ENCODE results near the gene ZDBF2.
"Not testable (repeated sequence)": the region's sequence is repeated elsewhere in the genome, so short reads cannot be mapped to it uniquely, and the experiment has no call there.

Gene ZDBF2

DNA sequence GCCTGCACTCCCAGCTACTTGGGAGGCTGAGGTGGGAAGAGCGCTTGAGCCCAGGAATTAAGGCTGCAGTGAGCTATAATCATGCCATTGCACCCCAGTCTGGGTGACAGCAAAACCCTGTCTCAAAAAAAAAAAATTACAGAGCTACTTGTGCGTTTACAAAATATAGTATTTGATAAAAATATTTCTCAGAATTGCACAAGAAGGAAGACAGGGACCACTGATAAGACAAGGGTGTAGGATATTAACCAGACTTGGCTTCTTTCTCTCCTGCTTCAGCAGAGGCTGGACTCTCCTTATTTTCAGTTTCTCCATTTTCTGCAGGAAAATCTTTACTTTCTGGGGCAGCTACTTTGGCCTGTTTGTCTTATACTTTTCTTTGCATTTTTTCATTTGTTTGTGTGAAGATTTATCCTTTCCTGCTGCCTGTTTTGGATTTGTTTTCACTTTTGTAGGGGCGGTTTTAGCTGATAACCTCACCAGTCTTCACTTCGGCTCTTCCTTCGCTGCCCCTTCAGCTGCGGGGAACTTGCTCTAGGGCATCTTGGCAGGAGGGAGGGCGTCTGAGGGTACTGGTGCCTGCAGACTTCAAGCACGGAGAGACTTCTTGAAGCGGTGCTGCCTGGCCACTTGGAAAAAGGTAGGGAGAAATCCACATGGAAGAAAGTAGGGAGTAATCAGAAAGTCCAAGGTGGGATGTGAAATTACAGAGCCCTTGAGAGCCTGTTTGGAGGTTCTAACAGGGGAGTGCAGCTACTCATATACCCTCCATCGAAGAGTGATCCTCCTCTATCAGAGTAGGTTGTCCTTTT, 14.9 kb upstream of the ZDBF2 start:
- DNase-seq (ENCODE audit: low read depth in 2 of 2) = no peak

DNA sequence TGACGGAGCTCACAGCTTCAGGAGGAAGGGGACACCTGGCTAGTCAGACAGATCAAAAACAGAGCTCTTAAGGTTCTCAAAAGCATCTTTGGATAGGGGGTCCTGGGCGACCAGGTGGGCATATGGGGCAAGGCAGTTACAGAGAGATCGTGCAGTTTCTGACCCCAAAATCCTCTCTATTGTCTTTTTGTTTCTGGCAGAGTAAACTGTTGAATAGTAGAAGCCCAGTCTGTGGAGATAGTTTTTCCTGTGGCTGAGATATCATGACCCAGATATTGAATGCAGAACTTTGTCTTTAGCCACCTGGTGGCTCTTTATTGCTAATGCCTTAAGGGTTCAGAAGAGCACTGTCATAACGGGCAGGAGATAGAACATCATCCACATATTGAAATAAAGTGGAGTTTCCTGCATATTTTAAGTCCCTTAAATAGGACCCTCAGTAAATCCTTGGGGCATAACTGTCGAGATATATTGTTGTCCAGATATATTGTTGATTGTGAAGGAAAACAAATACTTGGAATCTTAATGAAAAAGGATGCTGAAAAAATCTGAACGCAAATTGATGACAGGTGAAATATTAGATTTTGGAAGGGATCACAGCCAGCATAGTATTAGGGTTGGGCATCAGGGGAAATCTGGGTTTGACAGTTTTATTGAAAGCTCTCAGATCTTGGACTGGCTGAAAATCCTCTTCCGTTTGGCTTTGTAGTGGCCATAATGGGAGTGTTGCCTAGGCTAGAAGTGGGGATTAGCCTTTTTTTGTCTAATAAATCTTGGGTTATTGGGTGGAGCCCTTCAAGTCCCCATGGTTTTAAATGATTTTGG, 14.1 kb upstream of the ZDBF2 start:
- no peak for DNase-seq (ENCODE audit: low read depth in 2 of 2)

DNA sequence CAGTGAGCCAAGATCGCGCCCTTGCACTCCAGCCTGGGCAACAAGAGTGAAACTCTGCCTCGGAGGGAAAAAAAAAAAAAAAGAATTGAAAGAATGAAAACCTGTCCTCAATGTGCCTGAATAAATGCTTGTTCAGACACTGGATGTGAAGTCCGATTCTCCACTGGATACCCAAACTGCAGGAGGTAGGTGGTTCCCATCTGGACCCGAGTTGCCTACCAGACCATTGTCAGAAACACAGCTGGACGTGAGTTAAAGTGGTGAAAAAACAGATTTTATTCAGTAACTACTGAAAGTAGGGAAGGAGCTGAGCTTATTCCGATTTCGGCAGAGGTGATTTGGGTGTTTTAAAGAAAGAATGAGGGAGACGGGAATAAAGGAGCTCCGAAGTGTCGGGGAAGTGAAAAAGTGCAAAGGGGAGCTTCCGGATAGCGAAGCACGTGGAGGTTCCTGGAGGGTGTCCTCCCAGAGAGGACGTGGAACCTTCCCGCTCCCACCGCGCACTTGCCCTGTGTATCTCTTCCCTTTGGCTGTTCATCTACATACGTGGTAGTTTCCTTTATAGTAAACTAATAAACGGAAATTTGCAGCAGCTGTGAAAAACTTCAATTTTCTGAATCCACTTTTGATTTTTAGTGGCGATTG, 10.4 kb upstream of the ZDBF2 start:
- no peak for DNase-seq (ENCODE audit: low read depth in 2 of 2)

DNA sequence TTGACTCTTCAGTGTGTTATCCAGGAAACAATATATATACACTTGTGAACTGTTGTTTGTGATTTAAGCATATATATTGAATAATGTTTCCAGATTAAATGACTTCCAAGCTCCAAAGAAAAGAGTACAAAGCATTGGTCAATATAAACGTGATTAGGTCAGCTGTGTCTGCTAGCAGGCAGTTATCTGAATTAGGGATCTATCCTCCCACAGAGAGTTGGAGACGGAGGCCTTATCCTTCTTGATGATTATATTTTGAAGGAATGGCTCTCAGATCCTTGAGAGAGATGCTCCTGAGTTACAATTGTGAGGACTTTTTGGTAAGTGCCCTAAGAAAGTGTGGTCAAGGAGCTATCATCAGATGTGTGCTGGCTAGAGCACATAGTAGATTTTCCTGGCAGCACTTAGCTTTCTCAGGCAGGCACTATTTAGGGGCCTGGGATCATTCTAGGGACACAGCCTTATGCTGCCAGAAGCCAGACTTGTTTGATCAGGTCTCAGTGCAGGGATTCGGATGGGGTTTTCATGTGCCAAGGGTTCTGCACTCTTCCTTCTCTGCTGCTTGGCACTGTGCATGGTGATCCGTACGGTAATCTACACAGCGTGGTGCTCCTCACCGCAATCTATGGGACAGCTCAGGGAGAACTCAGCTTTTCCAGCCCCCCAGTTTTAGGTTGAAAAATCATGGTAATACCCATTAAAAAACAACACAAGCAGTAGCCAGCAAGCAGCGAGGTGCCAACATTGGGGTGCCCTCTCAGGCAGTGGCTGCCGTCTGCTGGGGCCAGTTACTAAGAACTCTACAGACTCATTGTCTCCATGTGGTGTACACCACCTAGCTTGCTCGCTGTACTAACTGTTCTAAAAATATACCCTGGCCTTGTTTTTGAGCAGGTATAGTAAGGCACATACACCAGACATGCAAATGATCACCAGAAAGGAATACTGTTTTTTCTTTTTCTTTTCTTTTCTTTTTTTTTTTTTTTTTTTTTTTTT, 8.0 kb upstream of the ZDBF2 start:
- DNase-seq (ENCODE audit: low read depth in 2 of 2) = no peak

DNA sequence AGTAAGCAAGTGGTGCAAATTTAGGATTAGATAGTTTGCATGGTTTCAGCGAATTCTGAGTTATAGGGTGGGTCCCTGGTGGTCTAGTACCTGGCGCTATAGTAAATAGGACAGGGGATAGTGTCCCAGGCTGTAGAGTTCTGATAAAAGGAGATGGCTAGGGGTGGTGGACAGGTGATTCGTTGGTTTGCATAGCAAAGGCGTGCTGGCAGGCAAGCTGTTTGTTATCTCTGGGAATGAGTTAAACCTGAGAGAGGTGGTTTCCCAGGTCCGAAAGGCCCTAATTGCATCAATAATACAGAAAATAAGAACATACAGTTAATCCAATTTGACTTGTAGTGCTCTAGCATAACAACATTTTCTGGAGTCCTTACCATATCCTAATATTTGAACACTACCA, 6.9 kb upstream of the ZDBF2 start:
- DNase-seq (ENCODE audit: low read depth in 2 of 2) = no peak

DNA sequence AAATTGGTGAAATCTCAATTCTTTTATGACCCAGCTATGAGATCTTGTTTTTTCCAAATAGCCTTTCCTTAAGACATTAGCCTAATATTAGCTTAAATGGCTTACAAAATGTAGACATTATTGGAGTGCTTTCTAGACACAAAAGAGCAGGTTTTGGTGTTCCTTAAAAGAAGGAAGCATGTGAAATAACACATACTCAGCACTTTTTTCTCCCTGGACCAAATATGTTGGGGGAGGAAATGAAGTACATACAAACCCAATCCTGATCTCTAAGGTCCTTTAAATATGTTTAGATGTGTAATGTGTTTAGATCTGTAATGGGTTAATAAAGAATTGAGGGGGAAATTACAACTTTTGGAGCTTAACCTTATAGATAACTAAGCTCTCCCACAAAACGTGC, 3.4 kb upstream of the ZDBF2 start:
- no peak for DNase-seq (ENCODE audit: low read depth in 2 of 2)

DNA sequence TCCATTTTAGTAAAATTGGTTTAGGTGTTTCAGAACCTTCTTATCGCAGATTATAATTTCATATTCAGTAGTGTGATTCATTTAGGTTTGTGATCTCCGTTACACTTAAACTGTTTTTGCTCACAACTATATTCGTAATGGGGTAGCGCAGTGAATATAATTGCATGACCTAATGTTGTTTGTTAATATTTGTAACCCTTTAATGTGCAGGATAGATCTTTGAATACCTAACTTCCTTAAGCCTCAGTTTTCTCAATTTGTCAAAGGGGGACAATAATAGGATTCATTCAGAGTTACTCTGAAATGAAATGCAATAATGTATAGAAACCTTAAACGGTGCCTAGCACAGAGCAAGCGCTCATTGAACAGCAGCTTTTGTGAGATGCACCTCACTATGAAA, 558 bp upstream of the ZDBF2 start:
- no peak for DNase-seq (ENCODE audit: low read depth in 2 of 2)

DNA sequence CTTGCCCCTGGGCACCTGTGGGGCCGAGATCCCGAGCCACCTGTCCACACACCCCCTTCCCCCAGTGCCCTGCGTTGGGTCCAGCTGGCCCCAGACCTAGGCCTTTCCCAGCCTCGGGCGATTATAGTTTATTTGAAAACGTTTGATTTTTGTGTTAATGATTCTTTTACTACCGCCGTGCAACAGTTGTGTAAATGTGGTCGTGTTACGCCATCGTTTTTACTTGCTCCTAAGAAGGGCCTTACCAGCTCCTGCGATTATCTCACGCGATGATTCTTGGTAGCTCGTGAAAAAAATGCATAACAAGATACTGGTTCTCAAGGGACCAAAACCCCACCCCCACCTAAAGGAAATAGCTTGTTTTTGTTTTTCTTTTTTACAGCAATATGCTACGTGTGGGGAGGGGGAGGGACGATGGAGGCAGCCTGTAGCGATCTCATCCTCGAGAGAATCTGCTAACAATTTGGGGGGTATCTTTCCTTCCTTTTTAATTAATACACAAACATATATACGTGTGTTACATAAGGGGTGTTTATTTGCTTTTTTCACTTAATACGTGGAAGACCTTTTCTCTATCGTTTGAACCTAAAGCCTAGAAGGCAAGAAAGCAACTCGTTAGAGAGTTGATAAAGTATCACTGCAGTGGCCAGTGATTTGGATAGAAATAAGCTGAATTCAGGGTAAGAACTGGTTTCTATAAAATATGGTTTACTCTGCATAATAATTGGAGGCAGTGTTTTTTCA, 1.0 kb downstream of the ZDBF2 start:
- no peak for DNase-seq (ENCODE audit: low read depth in 2 of 2)

DNA sequence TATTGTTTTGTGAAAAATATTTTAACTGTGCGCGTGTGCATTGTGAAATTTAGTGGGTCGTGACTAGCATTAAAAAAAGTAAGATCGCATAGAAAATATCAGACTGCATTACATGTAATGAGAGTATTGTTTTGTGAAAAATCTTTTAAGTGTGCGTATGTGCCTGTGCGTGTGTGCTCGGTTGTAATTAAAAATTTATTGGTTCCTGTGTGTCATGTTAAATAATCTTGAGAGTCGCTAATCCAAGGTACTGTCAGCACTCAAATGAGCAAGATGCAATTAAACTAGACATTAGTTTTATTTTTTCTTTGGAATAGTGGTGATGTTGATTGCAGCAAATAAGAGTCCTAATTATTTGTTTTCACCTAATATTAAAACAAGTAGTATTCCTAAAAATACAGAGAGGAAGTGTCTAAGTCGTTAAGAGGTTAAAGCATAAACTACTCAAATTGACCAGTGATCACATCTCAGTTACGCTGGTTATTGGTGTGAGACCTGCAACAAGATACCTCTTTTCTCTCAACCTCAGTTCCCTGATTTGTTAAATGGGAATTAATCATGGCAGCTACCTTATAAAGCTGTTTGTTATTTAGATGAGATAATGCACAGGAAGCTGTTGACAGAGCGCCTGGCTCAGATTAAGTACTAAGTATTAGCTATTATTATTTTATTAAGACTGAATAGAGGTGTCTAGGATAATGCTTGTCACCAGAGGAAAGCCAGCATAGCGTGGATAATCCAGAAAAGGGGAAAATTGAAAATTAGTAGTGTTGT, 1.9 kb downstream of the ZDBF2 start:
- DNase-seq (ENCODE audit: low read depth in 2 of 2) = no peak

DNA sequence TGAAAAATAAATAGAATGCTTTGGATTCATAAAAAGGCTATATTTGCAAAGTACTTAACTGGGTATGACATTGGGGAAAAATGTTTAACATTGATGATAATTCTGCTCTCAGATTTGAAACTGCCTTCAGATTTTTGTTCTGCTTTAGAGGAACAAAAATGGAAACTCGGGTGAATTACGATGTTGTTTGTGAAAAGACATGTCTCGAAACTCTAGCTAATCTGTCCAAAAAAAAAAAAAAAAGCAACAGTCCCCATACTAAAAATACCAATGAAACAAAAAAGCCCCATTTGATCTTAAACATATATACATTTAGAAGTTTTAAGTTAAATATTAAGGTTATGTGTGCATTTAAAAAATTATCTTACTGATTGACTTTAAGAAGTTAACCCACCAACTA, 3.0 kb downstream of the ZDBF2 start:
- no peak for DNase-seq (ENCODE audit: low read depth in 2 of 2)

DNA sequence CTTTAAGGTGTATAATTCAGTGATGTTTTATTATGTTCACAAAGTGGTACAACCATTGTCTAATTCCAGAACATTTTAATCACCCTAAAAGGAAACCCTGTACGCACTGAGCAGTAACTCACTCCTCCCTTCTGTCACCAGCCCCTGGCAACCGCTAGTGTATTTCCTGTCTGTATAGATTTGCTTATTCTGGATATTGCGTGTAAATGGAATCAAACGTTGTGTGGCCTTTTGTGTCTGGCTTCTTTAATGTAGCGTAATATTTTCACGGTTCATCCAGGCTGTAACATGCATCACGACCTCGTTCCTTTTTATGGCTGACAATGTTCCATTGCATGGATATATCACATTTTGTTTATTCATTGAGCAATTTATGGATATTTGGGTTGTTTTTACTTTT, 8.3 kb downstream of the ZDBF2 start:
- DNase-seq (ENCODE audit: low read depth in 2 of 2) = no peak

DNA sequence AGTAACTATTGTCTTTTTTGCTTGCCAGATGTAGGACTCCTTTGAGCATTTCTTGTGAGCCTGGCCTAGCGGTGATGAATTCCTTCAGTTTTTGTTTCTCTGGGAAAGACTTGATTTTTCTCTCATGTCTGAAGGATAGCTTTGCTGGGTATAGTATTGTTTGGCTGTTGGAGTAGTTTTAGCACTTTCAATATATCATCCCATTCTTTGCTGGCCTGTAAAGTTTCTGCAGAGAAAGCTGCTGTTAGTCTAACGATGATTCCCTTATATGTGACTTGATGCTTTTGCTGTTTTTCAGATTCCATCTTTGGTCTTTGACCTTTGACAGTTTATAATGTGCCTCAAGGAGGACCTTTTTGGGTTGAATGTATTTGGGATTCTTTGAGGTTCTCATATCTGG, 12.7 kb downstream of the ZDBF2 start:
- DNase-seq (ENCODE audit: low read depth in 2 of 2) = no peak

DNA sequence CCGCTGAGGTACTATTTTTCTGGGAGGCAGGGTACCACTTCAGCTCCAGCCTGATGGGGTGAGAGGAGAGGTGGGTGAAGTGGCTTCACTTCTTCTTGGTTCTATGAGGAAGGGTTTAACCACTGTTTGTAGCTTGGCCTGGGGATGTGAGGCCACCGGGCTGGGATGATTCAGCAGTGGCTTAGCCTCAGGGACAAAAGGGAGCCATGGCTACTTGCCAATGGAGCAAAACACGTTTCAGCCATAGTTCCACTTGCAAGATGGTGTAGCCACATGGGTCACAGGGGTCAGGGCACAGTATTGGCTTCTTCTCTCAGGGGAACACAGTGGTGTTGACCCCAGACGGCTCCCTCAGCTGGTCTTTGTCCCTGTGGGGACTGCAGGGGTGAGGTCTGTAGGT, 14.9 kb downstream of the ZDBF2 start:
- no peak for DNase-seq (ENCODE audit: low read depth in 2 of 2)

DNA sequence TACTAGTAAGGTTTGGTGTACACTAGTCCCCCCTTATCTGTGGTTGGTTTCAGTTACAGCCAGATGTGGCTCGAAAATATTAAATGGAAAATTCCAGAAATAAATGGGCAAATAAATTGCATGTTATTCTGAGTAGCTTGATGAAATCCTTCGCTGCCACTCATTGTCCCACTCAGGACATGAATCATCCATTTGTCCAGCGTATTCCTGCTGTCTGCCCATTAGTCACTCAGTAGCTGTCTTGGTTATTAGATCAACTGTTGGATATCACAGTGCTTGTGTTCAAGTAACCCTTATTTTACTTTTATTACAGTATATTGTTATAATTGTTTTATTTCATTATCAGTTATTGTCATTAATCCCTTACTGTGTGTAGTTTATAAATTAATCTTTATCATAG, 21.7 kb downstream of the ZDBF2 start:
- DNase-seq (ENCODE audit: low read depth in 2 of 2) = no peak

DNA sequence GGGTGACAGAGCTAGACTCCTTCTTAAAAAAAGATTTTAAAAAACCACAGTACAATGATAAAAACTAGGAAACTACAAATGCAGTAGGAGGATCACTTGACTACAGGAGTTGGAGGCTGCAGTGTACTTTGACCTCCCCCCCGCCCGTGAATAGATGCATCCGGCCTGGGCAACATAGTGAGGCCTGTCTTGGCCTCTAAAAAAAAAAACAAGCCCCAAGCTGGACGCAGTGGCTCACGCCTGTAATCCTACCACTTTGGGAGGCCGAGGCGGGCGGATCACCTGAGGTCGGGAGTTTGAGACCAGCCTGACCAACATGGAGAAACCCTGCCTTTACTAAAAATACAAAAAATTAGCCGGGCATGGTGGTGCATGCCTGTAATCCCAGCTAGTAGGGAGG, 25.1 kb downstream of the ZDBF2 start:
- not testable (repeated sequence) for DNase-seq (ENCODE audit: low read depth in 2 of 2)

DNA sequence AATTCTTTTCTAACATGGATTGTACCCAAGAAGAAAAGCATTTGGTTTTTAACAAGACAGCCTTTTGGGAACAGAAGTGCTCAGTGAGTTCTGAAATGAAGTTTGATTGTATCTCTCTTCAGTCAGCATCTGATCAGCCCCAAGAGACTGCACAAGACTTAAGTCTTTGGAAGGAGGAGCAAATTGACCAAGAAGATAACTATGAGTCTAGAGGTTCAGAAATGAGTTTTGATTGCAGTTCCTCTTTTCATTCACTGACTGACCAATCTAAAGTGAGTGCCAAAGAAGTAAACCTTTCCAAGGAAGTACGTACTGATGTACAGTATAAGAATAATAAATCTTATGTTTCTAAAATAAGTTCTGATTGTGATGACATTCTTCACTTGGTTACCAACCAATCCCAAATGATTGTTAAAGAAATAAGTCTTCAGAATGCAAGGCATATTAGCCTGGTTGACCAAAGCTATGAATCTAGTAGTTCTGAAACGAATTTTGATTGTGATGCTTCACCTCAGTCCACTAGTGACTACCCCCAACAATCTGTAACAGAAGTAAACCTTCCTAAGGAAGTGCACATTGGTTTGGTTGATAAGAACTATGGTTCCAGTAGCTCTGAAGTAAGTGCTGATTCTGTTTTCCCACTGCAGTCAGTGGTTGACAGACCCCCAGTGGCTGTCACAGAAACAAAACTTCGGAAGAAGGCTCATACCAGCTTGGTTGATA, 31.2 kb downstream of the ZDBF2 start:
- no peak for DNase-seq (ENCODE audit: low read depth in 2 of 2)

DNA sequence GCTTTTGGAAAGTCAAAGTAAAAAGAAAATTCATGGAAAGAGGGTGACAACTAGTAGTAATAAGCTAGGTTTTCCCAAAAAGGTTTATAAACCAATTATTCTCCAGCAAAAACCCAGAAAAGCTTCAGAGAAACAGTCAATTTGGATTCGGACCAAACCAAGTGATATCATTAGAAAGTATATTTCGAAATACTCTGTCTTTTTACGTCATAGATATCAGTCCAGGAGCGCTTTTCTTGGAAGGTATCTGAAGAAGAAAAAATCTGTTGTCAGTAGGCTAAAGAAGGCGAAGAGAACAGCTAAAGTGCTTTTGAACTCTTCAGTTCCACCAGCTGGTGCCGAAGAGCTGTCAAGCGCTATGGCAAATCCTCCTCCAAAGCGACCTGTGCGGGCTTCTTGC, 36.6 kb downstream of the ZDBF2 start:
- no peak for DNase-seq (ENCODE audit: low read depth in 2 of 2)

DNA sequence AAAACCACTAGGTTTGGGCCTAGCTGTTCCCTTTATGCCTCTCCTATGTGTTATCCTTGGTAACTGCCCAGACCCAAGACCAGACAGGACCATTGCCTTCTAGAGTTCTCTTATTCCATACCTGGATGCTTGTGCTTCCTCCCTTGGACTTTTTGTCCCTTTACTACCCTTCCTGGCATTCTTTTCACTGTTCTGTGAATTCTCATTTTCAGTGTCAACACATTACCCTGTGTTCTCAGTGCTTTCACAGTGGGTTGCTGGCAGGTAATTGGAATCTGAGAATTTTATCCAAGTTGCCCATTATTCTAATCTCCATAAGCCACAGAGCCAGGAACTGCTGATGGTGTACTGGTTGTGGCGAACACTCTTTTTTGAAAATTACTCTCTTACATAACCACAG, 41.7 kb downstream of the ZDBF2 start:
- DNase-seq (ENCODE audit: low read depth in 2 of 2) = no peak

DNA sequence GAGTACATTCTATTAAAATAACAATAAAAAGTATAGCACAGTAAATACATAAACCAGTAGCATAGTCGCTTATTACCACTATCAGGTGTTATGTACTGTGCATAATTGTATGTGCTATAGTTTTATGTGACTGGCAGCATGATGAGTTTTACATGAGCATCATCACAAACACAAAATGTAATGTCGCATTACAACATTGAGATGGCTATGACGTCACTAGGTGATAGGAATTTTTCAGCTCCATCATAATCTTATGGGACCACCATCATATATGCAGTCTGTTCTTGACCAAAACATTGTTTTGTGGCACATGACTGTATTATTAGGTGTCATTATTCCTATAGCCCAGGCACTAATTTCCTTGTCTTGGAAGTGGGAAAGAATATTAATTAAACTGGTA, 48.6 kb downstream of the ZDBF2 start:
- DNase-seq (ENCODE audit: low read depth in 2 of 2) = no peak

All from stimulated activated CD4-positive, alpha-beta T cell treated with anti-CD3 and anti-CD28 coated beads, Interleukin-15, amount 100 ng/mL, for 48 hours (primary cell).